GM12878 (cell line): ENCODE measurements around the gene COG7. TPM values are rescaled to one million over a fixed set of nuclear protein-coding genes. Genes with fewer than 3 reads are reported as not detected.

ENCODE experiments used
- ATAC-seq: fragments of 200-7000 bp; cut with Tn5 transposase; 3 replicates; pipeline ENCODE4 v1.9.1; 2020; ENCODE audit warnings: mild to moderate bottlenecking, moderate library complexity
- BruUV-seq: library from RNA; stranded (reverse); fragments of 400-500 nt; replicated peaks from 2 replicates; lab custom pipeline; 2021; lab: Mats Ljungman, UMichigan
- CTCF ChIA-PET: fragments of 300-600 bp; sonication (Branson Sonifier 250); formaldehyde crosslinking; extraction: SDS; loops from one replicate; lab custom pipeline; 2021; ENCODE audit warnings: inconsistent platforms; lab: Yijun Ruan, JAX
- POLR2A ChIA-PET: fragments of 350-600 bp; formaldehyde crosslinking; extraction: SDS; loops from one replicate; lab custom pipeline; 2021; ENCODE audit warnings: inconsistent platforms; lab: Charles Lee
- RAD21 ChIA-PET: fragments of 300-600 bp; sonication (Branson Sonifier 250); formaldehyde crosslinking; loops from one replicate; lab custom pipeline; 2023; ENCODE audit warnings: antibody characterized with exemption; ENCODE audit not compliant: unreplicated experiment; lab: Charles Lee
- SMC1A ChIA-PET: fragments of 300-600 bp; sonication (Branson Sonifier 250); formaldehyde crosslinking; loops from one replicate; lab custom pipeline; 2023; ENCODE audit not compliant: unreplicated experiment, uncharacterized antibody; lab: Charles Lee
- DNase-seq: peaks from one replicate; pipeline ENCODE4 v3.0.0-alpha.2; 2011; ENCODE audit warnings: low read depth, low spot score
- FAIRE-seq: peaks from 3 replicates; lab custom pipeline; 2011; peaks lifted over from hg19 to GRCh38; lab: Jason Lieb, UNC
- H2AFZ ChIP-seq: 2 replicates; pipeline ENCODE4 v1.6.0; 2011; ENCODE audit warnings: low read depth, low read length, control low read depth; ENCODE audit not compliant: control insufficient read depth
- H3K27ac ChIP-seq: 2 replicates; pipeline ENCODE4 v1.5.1; 2011; ENCODE audit warnings: control low read depth; ENCODE audit not compliant: control insufficient read depth, insufficient read depth
- H3K27me3 ChIP-seq, 2 experiments: replicated peaks in 1 of 2; 2 replicates each; pipeline versions ENCODE4 v1.6.0 to v1.6.1; 2011; ENCODE audit warnings: low read length in 1 of 2; ENCODE audit not compliant: control insufficient read depth in 2 of 2, insufficient read depth in 2 of 2
- H3K36me3 ChIP-seq, 2 experiments: 2 replicates each; pipeline ENCODE4 v1.5.1; 2011; ENCODE audit warnings: low read length in 1 of 2; ENCODE audit not compliant: control insufficient read depth in 2 of 2, insufficient read depth in 2 of 2
- H3K4me1 ChIP-seq: 2 replicates; pipeline ENCODE4 v1.6.1; 2011; ENCODE audit warnings: mild to moderate bottlenecking, low read length, moderate library complexity, mixed read lengths; ENCODE audit not compliant: control insufficient read depth, insufficient read depth
- H3K4me2 ChIP-seq: 2 replicates; pipeline ENCODE4 v1.6.0; 2011; ENCODE audit warnings: control low read depth; ENCODE audit not compliant: control insufficient read depth, insufficient read depth
- H3K4me3 ChIP-seq: fragments of 200-600 bp; sonication (generic); 2 replicates; pipeline ENCODE4 v1.5.1; 2016
- H3K79me2 ChIP-seq: 2 replicates; pipeline ENCODE4 v1.6.0; 2011; ENCODE audit warnings: low read length; ENCODE audit not compliant: control insufficient read depth, insufficient read depth
- H3K9ac ChIP-seq: 2 replicates; pipeline ENCODE4 v1.8.0; 2011; ENCODE audit warnings: low read length, control low read depth, mixed read lengths; ENCODE audit not compliant: control insufficient read depth, insufficient read depth
- H3K9me3 ChIP-seq: replicated peaks from 3 replicates; pipeline ENCODE4 v1.5.1; 2011; ENCODE audit warnings: mild to moderate bottlenecking, low read length; ENCODE audit not compliant: control insufficient read depth, insufficient read depth
- H4K20me1 ChIP-seq: 2 replicates; pipeline ENCODE4 v1.6.0; 2011; ENCODE audit not compliant: control insufficient read depth, insufficient read depth
- ATF7 ChIP-seq: fragments of 450-650 bp; IDR thresholded peaks from 2 replicates; pipeline ENCODE4 v1.6.1; 2016; ENCODE audit warnings: low read depth, mild to moderate bottlenecking
- MEF2A ChIP-seq: IDR thresholded peaks from 2 replicates; pipeline ENCODE4 v1.6.1; 2011; ENCODE audit warnings: low read depth, mild to moderate bottlenecking, low read length, moderate library complexity; ENCODE audit not compliant: insufficient read depth
- NFYA ChIP-seq: IDR thresholded peaks from 2 replicates; pipeline ENCODE4 v1.6.1; 2011; ENCODE audit warnings: low read depth, mild to moderate bottlenecking, low read length, improper control_type of control experiment, borderline replicate concordance
- PAX5 ChIP-seq: IDR thresholded peaks from 2 replicates; pipeline ENCODE4 v1.6.1; 2011; ENCODE audit warnings: low read depth, low read length, borderline replicate concordance
- RB1 ChIP-seq: fragments of 450-650 bp; formaldehyde crosslinking; IDR thresholded peaks from 2 replicates; pipeline ENCODE4 v1.6.1; 2017; ENCODE audit warnings: mild to moderate bottlenecking, borderline replicate concordance
- RCOR1 ChIP-seq: conservative IDR thresholded peaks from 2 replicates; pipeline ENCODE4 v1.6.1; 2012; ENCODE audit warnings: low read depth, low read length, improper control_type of control experiment
- RUNX3 ChIP-seq: IDR thresholded peaks from 2 replicates; pipeline ENCODE4 v1.6.1; 2012; ENCODE audit warnings: low read length, inconsistent platforms
- STAT1 ChIP-seq: fragments of 450-650 bp; conservative IDR thresholded peaks from 2 replicates; pipeline ENCODE4 v1.6.1; 2014; ENCODE audit warnings: antibody characterized with exemption, mild to moderate bottlenecking
- TARDBP ChIP-seq: IDR thresholded peaks from 2 replicates; pipeline ENCODE4 v1.6.1; 2016; ENCODE audit warnings: borderline replicate concordance
- ZBTB11 ChIP-seq: fragments of 450-650 bp; formaldehyde crosslinking; IDR thresholded peaks from 2 replicates; pipeline ENCODE4 v1.5.0; 2022; ENCODE audit warnings: mild to moderate bottlenecking, missing genetic modification characterization
- ZNF274 ChIP-seq: IDR thresholded peaks from one replicate; pipeline ENCODE4 v1.8.0; 2011; ENCODE audit not compliant: insufficient read length, insufficient read depth
- WGBS: methylation state at CpG from one replicate; pipeline ENCODE4 v1.1.6; 2016; ENCODE audit warnings: low lambda C conversion rate; ENCODE audit not compliant: insufficient replicate concordance, insufficient coverage; ENCODE audit errors: missing lambda C conversion rate; 5-methylcytosine and 5-hydroxymethylcytosine counted together
- in situ Hi-C: fragments of 300-500 bp; cut with MboI; formaldehyde crosslinking; loops from 9 replicates; pipeline ENCODE4 v1.14.3; 2018; ENCODE audit warnings: mixed read lengths
- intact Hi-C: fragments of 100-400 bp; cut with micrococcal nuclease; formaldehyde crosslinking; loops from one replicate; pipeline ENCODE4 v1.14.2; 2022; ENCODE audit not compliant: unreplicated experiment
- polyA plus RNA-seq, 11 experiments: library from polyadenylated mRNA; depleted of rRNA in 4 of 11; unstranded in 6 of 11; stranded (reverse) in 5 of 11; fragments of >200 nt; fragmentation: Nextera tagmentation in 4 of 11; fragmentation: Illumina TruSeq in 1 of 11; extraction: Ambion mirVana in 4 of 11; extraction: Trizol in 1 of 11; gene quantifications; 1 replicate in 1 of 11; 2 replicates in 10 of 11; pipeline versions ENCODE4 v1.2.1 to v1.2.3, GENCODE V29; 2011 to 2016; ENCODE audit warnings: inconsistent platforms in 2 of 11, missing spikeins in 2 of 11, low read depth in 1 of 11
- total RNA-seq, 4 experiments: library from RNA; depleted of rRNA in 3 of 4; stranded (reverse); fragments of >200 nt in 3 of 4; fragmentation: Illumina TruSeq in 1 of 4; extraction: Trizol in 1 of 4; gene quantifications; 2 replicates each; pipeline versions ENCODE4 v1.2.1 to v1.2.3, GENCODE V29; 2013 to 2021
- TF ChIP-seq, protein P1 (sequence below): IDR thresholded peaks from 2 replicates; pipeline ENCODE4 v1.6.1; 2012; ENCODE audit warnings: low read length, inconsistent platforms

Gene COG7
- total and polyA plus RNA-seq, 10 of the 15 experiments (the other 5 are each of a cell fraction or from before 2014, with no cell fraction given), result 2.9 to 24.0 (median 10.0) TPM

GRCh38 chr16:23406024-23406423 lies 47.0 kb downstream of the COG7 start:
- RAD21 ChIA-PET, result no interaction called here
- no peak overlapping the region for H3K27ac ChIP-seq
- no peaks in the 10 kb centered on the region for H3K9me3 ChIP-seq
- H3K4me2 ChIP-seq, result no peak overlapping the region
- 100% methylated on average over 2 of the region's 2 CpGs for WGBS
- no TSS peak for BruUV-seq
- peaks cover 6 to 9% of the 10 kb centered on the region in 2 experiments for H3K36me3 ChIP-seq
- no peaks in the 10 kb centered on the region for H3K79me2 ChIP-seq
- H3K27me3 ChIP-seq, result no peaks in the 10 kb centered on the region
- CTCF ChIA-PET, result no interaction called here
- POLR2A ChIA-PET, result interaction anchor here (0.6 kb wide), 1 partner anchor 88 kb away, joined by 3 read pairs; no protein-coding TSS in a partner anchor
- SMC1A ChIA-PET, result interaction anchor here (0.8 kb wide), 1 partner anchor 29 kb away, joined by 3 read pairs; no protein-coding TSS in a partner anchor
- FAIRE-seq, result no peak
- ATAC-seq, result no peak
- DNase-seq, result no peak
- TF ChIP-seq ZBTB11 (CRISPR knock-in tag) (no peak), TARDBP (no peak), PAX5 (no peak), ZNF274 (no peak), NFYA (no peak), RUNX3 (no peak), RB1 (no peak), ATF7 (no peak), STAT1 (no peak), RCOR1 (no peak), MEF2A (no peak)
- TF ChIP-seq, protein P1, sequence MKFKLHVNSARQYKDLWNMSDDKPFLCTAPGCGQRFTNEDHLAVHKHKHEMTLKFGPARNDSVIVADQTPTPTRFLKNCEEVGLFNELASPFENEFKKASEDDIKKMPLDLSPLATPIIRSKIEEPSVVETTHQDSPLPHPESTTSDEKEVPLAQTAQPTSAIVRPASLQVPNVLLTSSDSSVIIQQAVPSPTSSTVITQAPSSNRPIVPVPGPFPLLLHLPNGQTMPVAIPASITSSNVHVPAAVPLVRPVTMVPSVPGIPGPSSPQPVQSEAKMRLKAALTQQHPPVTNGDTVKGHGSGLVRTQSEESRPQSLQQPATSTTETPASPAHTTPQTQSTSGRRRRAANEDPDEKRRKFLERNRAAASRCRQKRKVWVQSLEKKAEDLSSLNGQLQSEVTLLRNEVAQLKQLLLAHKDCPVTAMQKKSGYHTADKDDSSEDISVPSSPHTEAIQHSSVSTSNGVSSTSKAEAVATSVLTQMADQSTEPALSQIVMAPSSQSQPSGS, result no peak
- TF ChIP-seq, all 136 proteins: peak for 0
- in situ Hi-C loops (no loop called here), intact Hi-C loops (no loop called here)
- Histone ChIP-seq H3K4me3 (no peak overlapping the region), H3K9ac (no peak overlapping the region), H2AFZ (no peak overlapping the region), H4K20me1 (no peaks in the 10 kb centered on the region), H3K4me1 (no peaks in the 10 kb centered on the region)
